Measurements from ENCODE around the gene DTNB. TPM values are rescaled to one million over a fixed set of nuclear protein-coding genes. Genes with fewer than 3 reads are reported as not detected.
"Not testable (repeated sequence)": the region's sequence is repeated elsewhere in the genome, so short reads cannot be mapped to it uniquely, and the experiment has no call there.

Gene DTNB
- total RNA-seq, 1 donor from 2014 or later, result 17.9 TPM

GRCh38 chr2:25669520-25669919 is 3.9 kb downstream of the DTNB start:
- Histone ChIP-seq H3K36me3 (no peaks in the 10 kb centered on the region), H3K9me3 (no peaks in the 10 kb centered on the region), H3K4me3 (no peak overlapping the region), H3K27ac (no peak overlapping the region), H3K27me3 (no peaks in the 10 kb centered on the region), H3K4me1 (peaks cover 24% of the 10 kb centered on the region)
- intact Hi-C loops (cut with DNase I), result no loop called here
- TF ChIP-seq, protein P1, sequence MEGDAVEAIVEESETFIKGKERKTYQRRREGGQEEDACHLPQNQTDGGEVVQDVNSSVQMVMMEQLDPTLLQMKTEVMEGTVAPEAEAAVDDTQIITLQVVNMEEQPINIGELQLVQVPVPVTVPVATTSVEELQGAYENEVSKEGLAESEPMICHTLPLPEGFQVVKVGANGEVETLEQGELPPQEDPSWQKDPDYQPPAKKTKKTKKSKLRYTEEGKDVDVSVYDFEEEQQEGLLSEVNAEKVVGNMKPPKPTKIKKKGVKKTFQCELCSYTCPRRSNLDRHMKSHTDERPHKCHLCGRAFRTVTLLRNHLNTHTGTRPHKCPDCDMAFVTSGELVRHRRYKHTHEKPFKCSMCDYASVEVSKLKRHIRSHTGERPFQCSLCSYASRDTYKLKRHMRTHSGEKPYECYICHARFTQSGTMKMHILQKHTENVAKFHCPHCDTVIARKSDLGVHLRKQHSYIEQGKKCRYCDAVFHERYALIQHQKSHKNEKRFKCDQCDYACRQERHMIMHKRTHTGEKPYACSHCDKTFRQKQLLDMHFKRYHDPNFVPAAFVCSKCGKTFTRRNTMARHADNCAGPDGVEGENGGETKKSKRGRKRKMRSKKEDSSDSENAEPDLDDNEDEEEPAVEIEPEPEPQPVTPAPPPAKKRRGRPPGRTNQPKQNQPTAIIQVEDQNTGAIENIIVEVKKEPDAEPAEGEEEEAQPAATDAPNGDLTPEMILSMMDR (IDR thresholded peaks at IDR 0.05), result no peak
- no peak for DNase-seq (ENCODE audit: extremely low spot score in 2 of 2)

DNA sequence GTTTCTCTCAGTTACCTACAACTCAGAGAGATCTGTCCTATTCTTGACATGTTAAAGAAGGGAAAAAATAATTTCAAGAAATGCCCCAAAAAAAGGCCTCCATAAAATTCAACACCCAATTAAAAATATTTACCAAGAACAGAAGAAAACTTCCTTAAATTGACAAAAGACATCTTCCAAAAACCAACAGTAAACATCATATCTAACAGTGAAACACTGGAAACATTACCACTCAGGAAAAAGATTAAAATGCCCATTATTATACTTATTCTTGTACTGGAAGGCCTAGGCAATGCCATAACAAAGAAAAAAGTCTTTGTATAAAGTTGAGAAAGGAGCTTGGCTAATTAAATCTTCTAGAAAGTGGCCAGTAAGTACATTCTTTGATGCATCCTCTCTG is 7.2 kb downstream of the DTNB start:
- peaks cover 15% of the 10 kb centered on the region for H3K4me1 ChIP-seq
- no peak overlapping the region for H3K4me3 ChIP-seq
- H3K27ac ChIP-seq, result no peak overlapping the region
- intact Hi-C loops (cut with DNase I), result no loop called here
- no peaks in the 10 kb centered on the region for H3K27me3 ChIP-seq
- DNase-seq (ENCODE audit: extremely low spot score in 2 of 2), result no peak
- TF ChIP-seq POLR2A (IDR thresholded peaks at IDR 0.05), result no peak
- no peaks in the 10 kb centered on the region for H3K36me3 ChIP-seq
- H3K9me3 ChIP-seq, result no peaks in the 10 kb centered on the region

DNA sequence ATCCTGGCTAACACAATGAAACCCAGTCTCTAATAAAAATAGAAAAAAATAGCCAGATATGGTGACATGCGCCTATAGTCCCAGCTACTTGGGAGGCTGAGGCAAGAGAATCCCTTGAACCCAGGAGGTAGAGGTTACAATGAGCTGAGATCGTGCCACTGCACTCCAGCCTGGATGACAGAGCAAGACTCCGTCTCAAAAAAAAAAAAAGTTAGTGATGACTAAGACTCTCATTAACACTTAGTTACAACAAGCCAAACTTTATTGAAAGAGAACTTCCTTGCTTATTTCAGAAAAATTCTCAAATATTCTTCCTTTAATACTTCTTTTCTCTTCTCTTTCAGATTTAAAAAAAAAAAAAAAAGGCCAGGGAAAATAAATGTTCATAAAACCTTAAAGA is 7.9 kb downstream of the DTNB start:
- H3K27ac ChIP-seq; H3K27me3 ChIP-seq; H3K36me3 ChIP-seq; H3K4me3 ChIP-seq; DNase-seq (ENCODE audit: extremely low spot score in 2 of 2); H3K9me3 ChIP-seq; intact Hi-C loops (cut with DNase I): not testable (repeated sequence)
- peaks cover 15% of the 10 kb centered on the region for H3K4me1 ChIP-seq

- H3K4me1 ChIP-seq, result peaks cover 15% of the 10 kb centered on the region
- DNase-seq (ENCODE audit: extremely low spot score in 2 of 2), result no peak
- H3K36me3 ChIP-seq, result no peaks in the 10 kb centered on the region
- H3K27me3 ChIP-seq, result no peaks in the 10 kb centered on the region
- H3K9me3 ChIP-seq, result no peaks in the 10 kb centered on the region
- no peak overlapping the region for H3K4me3 ChIP-seq
- TF ChIP-seq POLR2A (IDR thresholded peaks at IDR 0.05) (no peak), POLR2AphosphoS5 (IDR thresholded peaks at IDR 0.05; ENCODE audit: insufficient read depth in 1 of 2, low read depth in 1 of 2) (no peak)
- H3K27ac ChIP-seq, result no peak overlapping the region
- intact Hi-C loops (cut with DNase I), result no loop called here
These were observed 8.4 kb downstream of the DTNB start for GRCh38 chr2:25664965-25665307.

DNA sequence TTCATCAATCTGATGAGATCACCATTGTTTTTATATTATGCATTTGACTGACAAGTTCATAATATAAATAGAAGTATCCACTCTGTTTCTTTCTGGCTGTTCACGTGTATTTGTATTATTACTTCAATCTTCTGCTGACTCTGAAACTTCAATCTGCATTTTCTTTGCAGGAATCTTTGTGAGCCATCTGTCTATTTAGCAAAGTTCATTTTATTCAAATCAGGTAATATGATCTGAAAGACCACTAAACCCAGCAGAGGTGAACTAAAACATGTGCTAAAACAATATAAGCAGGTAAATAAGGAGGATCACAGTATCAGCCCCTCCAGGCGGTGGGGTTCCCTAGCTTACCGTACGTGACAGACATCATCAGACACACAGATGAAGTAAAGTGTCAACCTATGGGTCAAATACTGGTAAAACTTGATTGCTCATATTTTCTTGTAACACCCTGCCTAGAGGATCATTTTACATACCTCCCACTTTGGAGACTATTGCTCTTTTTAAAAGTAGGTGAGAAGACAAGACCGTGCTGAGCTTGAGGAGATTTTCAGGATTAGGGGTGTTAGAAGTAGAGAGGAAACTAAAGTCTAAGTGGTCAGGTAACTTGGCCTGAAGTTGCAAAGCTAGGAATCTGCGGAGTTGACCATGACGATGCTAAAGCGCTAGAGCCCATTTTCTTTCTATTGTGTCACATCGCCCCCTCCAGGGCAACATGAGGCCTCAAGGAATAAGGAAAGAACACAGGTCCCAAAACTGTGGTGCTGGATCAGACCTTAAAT is 9.0 kb downstream of the DTNB start:
- no peaks in the 10 kb centered on the region for H3K36me3 ChIP-seq
- no peak for DNase-seq (ENCODE audit: extremely low spot score in 2 of 2)
- intact Hi-C loops (cut with DNase I), result no loop called here
- H3K27me3 ChIP-seq, result no peaks in the 10 kb centered on the region
- H3K4me1 ChIP-seq, result peaks cover 15% of the 10 kb centered on the region
- H3K9me3 ChIP-seq, result no peaks in the 10 kb centered on the region
- no peak overlapping the region for H3K4me3 ChIP-seq
- H3K27ac ChIP-seq, result no peak overlapping the region
- TF ChIP-seq, protein P1 (IDR thresholded peaks at IDR 0.05), result peak in 2 of 3 experiments; percentile 26 to 27
- TF ChIP-seq POLR2AphosphoS5 (IDR thresholded peaks at IDR 0.05; ENCODE audit: insufficient read depth in 1 of 2, low read depth in 1 of 2), result no peak

DNA sequence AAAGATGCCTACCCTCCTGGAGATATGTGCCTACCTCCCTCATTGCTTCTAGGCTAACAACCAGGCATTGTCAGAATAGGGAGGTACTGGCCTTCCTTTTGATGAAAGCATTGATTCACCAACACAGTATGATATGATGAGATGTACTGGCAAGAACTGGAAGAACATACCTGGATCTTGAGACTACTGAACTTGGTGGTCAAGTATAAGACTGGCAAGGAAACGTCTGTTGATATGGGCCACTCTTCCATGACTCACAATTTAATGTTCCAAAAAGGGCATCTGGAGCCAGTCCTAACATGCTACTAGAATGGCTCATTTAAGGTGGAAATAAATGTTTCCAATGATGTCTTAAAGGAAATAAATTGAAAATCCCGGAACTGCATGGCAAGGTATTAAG is 18.1 kb downstream of the DTNB start:
- no peak overlapping the region for H3K27ac ChIP-seq
- no peaks in the 10 kb centered on the region for H3K36me3 ChIP-seq
- H3K4me1 ChIP-seq, result peaks cover 18% of the 10 kb centered on the region
- no peak for DNase-seq (ENCODE audit: extremely low spot score in 2 of 2)
- no peak overlapping the region for H3K4me3 ChIP-seq
- TF ChIP-seq POLR2A (IDR thresholded peaks at IDR 0.05) (no peak), POLR2AphosphoS5 (IDR thresholded peaks at IDR 0.05; ENCODE audit: insufficient read depth in 1 of 2, low read depth in 1 of 2) (no peak)
- TF ChIP-seq, protein P1 (IDR thresholded peaks at IDR 0.05), result no peak
- H3K9me3 ChIP-seq, result no peaks in the 10 kb centered on the region
- intact Hi-C loops (cut with DNase I), result no loop called here
- H3K27me3 ChIP-seq, result no peaks in the 10 kb centered on the region

Measured in vagina (tissue), 2 donors.